H54 (cell line): ENCODE data around the gene NTRK3.

ENCODE experiments used
- DNase-seq: peaks from one replicate; pipeline ENCODE4 v3.0.0; 2011; ENCODE audit warnings: low spot score, mixed read lengths; ENCODE audit not compliant: insufficient read length
- FAIRE-seq: peaks from 3 replicates; lab custom pipeline; 2011; peaks lifted over from hg19 to GRCh38; lab: Jason Lieb, UNC
- POLR2A ChIP-seq: IDR thresholded peaks from 2 replicates; pipeline ENCODE4 v1.6.1; 2011; ENCODE audit warnings: low read depth, mild to moderate bottlenecking, low read length

Gene NTRK3

GRCh38 chr15:87919064-87919463 lies 337.5 kb downstream of the NTRK3 start:
- no peak for DNase-seq
- TF ChIP-seq POLR2A: no peak
- FAIRE-seq: no peak

- FAIRE-seq (no peak), DNase-seq (no peak)
- no peak for TF ChIP-seq POLR2A
Observed at GRCh38 chr15:87917480-87917879, 339.1 kb downstream of the NTRK3 start.

- FAIRE-seq (no peak), DNase-seq (no peak)
- TF ChIP-seq POLR2A: no peak
Observed at GRCh38 chr15:87916208-87916607, 340.3 kb downstream of the NTRK3 start.

GRCh38 chr15:87910301-87910700 lies 346.2 kb downstream of the NTRK3 start:
- TF ChIP-seq POLR2A: no peak
- FAIRE-seq (no peak), DNase-seq (no peak)

- TF ChIP-seq POLR2A: no peak
- DNase-seq (no peak), FAIRE-seq (no peak)
Observed at GRCh38 chr15:87907676-87908446, 348.7 kb downstream of the NTRK3 start.

- no peak for FAIRE-seq
- DNase-seq: no peak
- TF ChIP-seq POLR2A: no peak
Observed at GRCh38 chr15:87906444-87906843, 350.1 kb downstream of the NTRK3 start.

GRCh38 chr15:87902772-87903426 lies 353.6 kb downstream of the NTRK3 start:
- DNase-seq: no peak

GRCh38 chr15:87901926-87902690 lies 354.4 kb downstream of the NTRK3 start:
- DNase-seq (no peak), FAIRE-seq (no peak)
- no peak for TF ChIP-seq POLR2A

More at GRCh38 chr15:87902772-87903426, 353.6 kb downstream of the NTRK3 start:
- FAIRE-seq: no peak
- TF ChIP-seq POLR2A: no peak

- no peak for TF ChIP-seq POLR2A
- FAIRE-seq (no peak), DNase-seq (no peak)
Observed at GRCh38 chr15:87901008-87901407, 355.5 kb downstream of the NTRK3 start.

GRCh38 chr15:87896936-87897335 lies 359.6 kb downstream of the NTRK3 start:
- no peak for TF ChIP-seq POLR2A

GRCh38 chr15:87887177-87887576 lies 369.4 kb downstream of the NTRK3 start:
- TF ChIP-seq POLR2A: no peak
- no peak for DNase-seq
- FAIRE-seq: no peak

More at GRCh38 chr15:87896936-87897335, 359.6 kb downstream of the NTRK3 start:
- FAIRE-seq: no peak
- DNase-seq: no peak

GRCh38 chr15:87881026-87881425 lies 375.5 kb downstream of the NTRK3 start:
- DNase-seq: no peak
- no peak for FAIRE-seq
- TF ChIP-seq POLR2A: no peak

GRCh38 chr15:87877822-87878542 lies 378.6 kb downstream of the NTRK3 start:
- no peak for FAIRE-seq
- no peak for DNase-seq
- TF ChIP-seq POLR2A: no peak
